ENCODE results near the gene IFITM2.

Gene IFITM2

GRCh38 chr11:294780-295179 is 12.8 kb upstream of the IFITM2 start:
- Mint-ChIP-seq H3K4me3 (no peak overlapping the region), H3K27ac (no peak overlapping the region), H3K4me1 (ENCODE audit: low read depth) (peaks cover 9% of the 10 kb centered on the region), H3K27me3 (no peaks in the 10 kb centered on the region), H3K9me3 (no peaks in the 10 kb centered on the region), H3K36me3 (ENCODE audit: low read depth) (peaks cover 13% of the 10 kb centered on the region)
- DNase-seq, result no peak

DNA sequence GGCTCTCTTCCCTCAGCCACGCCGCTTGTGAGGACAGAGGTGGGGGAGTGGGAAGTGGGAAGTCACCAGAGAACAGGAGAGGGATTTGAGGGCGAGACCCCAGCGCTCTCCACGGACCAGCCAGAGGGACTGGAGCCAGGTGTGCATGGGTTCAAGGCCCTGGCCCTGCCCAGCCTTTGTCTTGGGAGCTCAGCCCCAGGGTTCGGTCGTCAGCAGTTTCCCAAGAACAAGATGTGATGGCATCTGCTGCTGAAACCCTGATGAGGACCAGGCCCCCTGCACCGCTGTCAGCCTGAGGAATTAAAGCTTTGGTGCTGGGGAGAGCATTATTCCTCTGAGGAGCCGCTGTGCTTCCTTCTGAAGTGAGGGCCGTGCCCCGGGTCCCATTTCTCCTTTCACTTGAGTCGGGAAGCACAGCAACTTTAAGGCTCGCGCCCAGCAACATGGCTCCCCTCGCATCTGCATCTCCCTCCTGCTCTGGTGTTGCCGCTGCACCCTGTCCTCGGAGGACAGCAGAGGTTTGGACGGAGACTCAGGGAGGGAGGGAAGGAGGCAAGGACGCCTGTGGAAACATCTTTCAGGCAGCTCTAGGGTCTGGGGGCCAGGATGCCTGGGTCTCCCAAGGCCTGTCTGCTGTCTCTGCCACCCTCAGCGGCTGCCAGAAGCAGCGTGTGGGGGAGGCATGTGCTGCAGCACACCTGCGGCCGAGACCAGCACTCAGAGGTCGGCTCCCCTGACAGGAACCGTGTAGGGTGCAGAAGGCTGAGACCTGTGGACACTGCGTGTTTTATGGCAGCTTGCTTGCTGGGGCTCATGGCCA is 12.1 kb upstream of the IFITM2 start:
- Mint-ChIP-seq H3K27ac (no peak overlapping the region), H3K9me3 (no peaks in the 10 kb centered on the region), H3K4me1 (ENCODE audit: low read depth) (peaks cover 6% of the 10 kb centered on the region)

DNA sequence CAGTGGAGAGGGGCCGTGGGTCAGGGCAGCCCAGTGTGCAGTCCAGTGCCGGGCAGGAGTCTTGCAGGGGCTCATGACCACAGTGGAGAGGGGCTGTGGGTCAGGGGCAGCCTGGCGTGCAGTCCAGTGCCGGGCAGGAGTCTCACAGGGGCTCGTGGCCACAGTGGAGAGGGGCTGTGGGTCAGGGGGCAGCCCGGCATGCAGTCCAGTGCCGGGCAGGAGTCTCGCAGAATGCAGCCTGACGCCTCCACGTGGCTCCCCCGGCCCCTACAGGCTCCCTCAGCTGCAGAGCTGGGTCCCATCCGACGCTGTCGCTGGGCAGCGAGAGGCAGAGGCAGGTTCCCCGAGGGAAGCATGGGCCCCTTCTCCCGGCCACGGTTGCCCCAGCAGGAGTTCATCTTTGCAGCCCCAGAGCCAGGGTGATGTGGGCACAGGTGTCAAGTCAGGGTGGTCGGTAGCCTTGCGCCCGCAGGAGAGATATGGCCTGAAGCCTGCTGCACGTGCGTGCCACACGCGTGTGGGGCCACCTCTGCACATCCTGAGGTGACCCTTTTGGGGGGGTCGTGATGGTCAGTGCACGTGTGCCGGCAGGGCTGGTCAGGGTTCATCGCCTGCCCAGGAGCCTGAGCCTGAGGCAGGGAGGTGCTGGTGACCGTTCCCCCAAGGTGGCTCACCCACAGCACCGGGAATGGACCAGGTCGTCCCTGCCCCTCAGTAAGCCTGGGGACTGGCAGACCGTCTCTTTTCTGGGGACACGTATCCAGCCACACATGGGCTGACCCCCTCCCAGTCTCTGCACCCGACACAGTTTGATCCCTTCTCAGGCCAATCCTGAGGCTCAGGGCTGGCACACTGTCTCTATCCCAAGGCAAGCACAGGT is 11.2 kb upstream of the IFITM2 start:
- peak; percentile 28 for DNase-seq
- no peak overlapping the region for H3K4me3 Mint-ChIP-seq
- H3K4me1 Mint-ChIP-seq (ENCODE audit: low read depth), result peaks cover 6% of the 10 kb centered on the region
- no peaks in the 10 kb centered on the region for H3K9me3 Mint-ChIP-seq
- peaks cover 10% of the 10 kb centered on the region for H3K36me3 Mint-ChIP-seq (ENCODE audit: low read depth)
- H3K27me3 Mint-ChIP-seq, result no peaks in the 10 kb centered on the region
- H3K27ac Mint-ChIP-seq, result no peak overlapping the region

More for the DNA sequence above, 12.1 kb upstream of the IFITM2 start:
- Mint-ChIP-seq H3K36me3 (ENCODE audit: low read depth) (peaks cover 13% of the 10 kb centered on the region), H3K27me3 (no peaks in the 10 kb centered on the region), H3K4me3 (no peak overlapping the region)
- peak; percentile 26 for DNase-seq

DNA sequence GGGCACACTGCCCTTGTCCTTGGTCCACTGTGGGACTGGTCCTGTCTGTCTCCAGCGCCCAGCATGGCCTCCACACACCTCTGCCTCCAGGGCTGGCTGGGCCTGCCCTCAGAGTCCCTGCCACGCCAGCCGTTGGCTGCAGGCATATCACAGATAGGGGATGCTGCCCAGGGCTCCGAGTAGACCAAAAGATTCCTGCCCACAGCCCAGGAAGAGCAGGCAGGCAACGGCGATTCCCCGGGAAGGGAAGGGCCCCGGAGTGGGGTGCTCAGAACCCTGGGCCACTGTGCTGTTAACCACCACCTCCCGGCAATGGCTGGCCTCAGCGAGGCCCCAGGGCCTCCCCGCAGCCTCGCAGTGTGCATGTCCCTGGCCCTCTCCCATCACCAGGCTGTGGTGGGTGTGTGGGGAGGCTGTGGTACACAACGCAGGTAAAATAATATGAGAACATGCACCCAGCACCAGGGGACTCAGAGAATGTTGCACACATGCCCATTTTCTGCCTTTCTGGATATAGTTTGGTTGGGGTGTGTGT is 10.5 kb upstream of the IFITM2 start:
- H3K27me3 Mint-ChIP-seq, result no peaks in the 10 kb centered on the region
- peak; percentile 32 for DNase-seq
- H3K27ac Mint-ChIP-seq, result no peak overlapping the region
- H3K4me3 Mint-ChIP-seq, result no peak overlapping the region
- H3K4me1 Mint-ChIP-seq (ENCODE audit: low read depth), result peaks cover 6% of the 10 kb centered on the region
- no peaks in the 10 kb centered on the region for H3K9me3 Mint-ChIP-seq
- H3K36me3 Mint-ChIP-seq (ENCODE audit: low read depth), result peaks cover 8% of the 10 kb centered on the region

DNA sequence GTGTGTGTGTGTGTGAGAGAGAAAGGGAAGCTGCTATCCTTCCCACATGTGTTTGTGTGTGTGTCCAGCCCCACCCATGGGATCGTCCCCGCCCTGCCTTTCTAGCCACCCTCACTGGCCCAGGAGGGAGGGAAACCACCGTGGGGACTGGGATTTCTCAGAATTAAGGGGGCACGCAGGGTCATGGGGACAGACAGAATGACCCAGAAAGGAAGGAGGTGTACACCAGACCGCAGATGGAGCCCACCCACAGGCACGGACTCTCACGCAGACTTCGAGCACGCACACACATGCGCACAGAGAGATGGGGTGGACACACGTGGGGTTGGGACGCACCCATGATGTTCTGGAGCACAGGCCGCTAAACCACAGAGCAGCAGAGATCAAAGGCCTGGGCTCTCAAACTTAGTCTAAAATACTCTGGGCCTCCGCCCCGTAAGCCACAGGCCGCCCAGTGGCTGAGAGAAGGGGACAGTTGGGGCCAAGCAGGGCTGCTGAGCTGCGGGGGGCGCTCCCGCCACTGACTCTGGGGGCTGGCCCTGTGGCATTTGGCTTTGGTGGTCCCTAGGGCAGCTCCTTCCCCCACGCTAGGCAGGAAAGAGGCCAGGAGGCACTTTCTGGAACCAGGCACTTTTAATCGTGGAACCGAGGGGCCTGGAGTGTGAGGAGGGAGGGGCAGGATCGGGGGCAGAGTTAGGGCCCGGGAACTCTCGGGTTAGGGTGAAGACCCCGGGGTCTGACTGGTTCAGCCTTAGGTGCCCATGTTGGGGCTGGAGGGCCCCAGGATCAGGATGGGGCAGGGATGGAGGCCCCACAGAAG is 9.8 kb upstream of the IFITM2 start:
- Mint-ChIP-seq H3K4me3 (no peak overlapping the region), H3K4me1 (ENCODE audit: low read depth) (peaks cover 9% of the 10 kb centered on the region), H3K27me3 (no peaks in the 10 kb centered on the region), H3K27ac (no peak overlapping the region), H3K9me3 (no peaks in the 10 kb centered on the region), H3K36me3 (ENCODE audit: low read depth) (peaks cover 8% of the 10 kb centered on the region)
- DNase-seq, result peak; percentile 42

DNA sequence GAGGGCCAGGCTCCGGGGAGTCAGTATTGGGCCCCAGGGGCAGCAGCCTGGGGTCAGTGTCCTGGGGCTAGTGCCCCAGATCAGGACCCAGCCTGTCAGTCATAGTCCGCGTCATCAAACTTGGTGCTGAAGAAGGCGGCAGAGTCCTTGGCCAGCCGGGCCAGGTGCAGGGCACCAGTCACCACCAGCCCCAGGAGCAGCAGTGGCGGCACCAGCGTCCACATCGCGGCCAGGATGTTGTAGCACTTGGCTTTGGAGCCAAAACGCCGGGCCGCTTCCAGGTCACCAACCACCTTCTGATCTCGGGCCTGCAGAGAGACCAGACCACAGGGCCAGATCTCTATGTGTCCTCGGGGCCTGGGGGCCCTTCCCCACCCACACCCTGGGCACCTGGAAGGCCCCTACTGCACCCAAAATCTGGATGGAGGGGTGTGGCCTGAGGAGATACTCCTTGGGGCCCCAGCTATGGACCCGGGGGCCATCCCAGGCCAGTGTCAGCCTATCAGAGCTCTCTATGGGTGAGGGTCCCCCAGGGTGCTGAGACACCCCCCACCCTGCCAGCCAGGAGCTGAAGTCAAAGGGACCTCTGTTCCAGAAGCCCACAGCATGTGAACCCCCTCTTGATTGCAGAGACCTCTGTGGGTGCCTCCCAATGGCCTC is 9.1 kb upstream of the IFITM2 start:
- Mint-ChIP-seq H3K4me3 (no peak overlapping the region), H3K9me3 (no peaks in the 10 kb centered on the region), H3K27me3 (no peaks in the 10 kb centered on the region), H3K36me3 (ENCODE audit: low read depth) (peaks cover 4% of the 10 kb centered on the region), H3K4me1 (ENCODE audit: low read depth) (peaks cover 15% of the 10 kb centered on the region), H3K27ac (no peak overlapping the region)
- peak; percentile 32 for DNase-seq

DNA sequence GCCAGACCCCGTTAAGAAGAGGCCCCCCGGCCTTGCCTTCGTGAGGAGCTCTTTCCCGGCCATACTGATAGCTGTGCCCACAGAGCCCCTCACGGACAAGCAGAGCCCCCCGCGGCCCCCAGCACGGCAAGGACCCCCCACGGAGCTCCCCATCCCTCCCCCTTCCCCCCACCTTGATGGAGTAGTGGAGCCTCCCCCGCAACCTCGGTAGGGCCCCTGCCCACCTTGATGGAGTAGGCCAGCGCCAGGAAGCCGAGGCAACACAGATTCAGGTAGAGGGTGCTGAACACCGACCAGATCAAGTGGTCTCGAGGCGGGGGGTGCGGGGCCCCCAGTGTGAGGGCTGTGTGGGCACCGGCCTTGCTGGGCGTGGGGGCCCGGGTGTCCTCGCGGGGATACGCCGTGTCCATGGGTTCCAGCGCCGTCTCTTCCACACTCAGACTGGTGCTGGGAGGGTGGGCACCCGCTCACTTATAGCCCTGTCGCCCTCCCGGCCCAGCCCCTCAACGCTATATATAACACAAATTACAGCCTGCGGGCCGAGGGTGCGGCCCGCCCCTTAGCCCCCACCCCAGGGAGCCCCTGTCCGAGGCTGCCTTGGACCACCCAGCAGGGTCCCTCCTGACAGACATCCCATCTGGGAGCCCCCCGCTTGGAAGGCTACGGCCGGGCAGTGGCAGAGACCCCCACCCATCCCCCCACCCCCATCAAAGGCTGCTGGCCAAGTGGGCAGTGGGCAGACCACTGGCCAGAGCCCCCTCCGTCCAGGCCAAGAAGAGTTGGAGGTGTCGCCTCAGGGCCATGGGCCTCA is 8.3 kb upstream of the IFITM2 start, which contains the start of gene IFITM5:
IFITM5 (minus strand) TSS at position 446 of the 811 bp plus-strand sequence; CDS start at position 410, 36 bp downstream.
- no peak for DNase-seq
- peaks cover 20% of the 10 kb centered on the region for H3K4me1 Mint-ChIP-seq (ENCODE audit: low read depth)
- H3K9me3 Mint-ChIP-seq, result no peaks in the 10 kb centered on the region
- no peaks in the 10 kb centered on the region for H3K27me3 Mint-ChIP-seq
- H3K36me3 Mint-ChIP-seq (ENCODE audit: low read depth), result peaks cover 3% of the 10 kb centered on the region
- no peak within 1 kb of the TSS for H3K4me3 Mint-ChIP-seq
- H3K27ac Mint-ChIP-seq, result no peak within 1 kb of the TSS

GRCh38 chr11:299951-300735 is 7.5 kb upstream of the IFITM2 start:
- Mint-ChIP-seq H3K9me3 (no peaks in the 10 kb centered on the region), H3K27me3 (no peaks in the 10 kb centered on the region), H3K36me3 (ENCODE audit: low read depth) (no peaks in the 10 kb centered on the region)

DNA sequence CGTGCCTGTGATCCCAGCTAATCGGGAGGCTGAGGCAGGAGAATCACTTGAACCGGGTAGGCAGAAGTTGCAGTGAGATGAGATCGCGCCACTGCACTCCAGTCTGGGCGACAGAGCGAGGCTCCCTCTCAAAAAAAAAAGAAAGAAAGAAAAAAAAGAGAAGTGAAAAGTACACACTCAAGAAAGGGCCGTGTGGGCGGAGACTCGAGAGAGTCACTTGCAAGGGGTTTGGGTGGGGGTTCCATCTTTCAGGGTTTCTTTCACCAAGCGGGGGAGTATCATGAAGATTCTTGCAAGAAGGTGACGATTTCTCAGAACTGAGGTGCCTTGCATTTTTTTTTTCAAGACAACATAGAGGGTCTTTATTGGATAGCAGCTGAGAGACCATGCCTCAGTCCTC is 4.3 kb upstream of the IFITM2 start:
- no peak for DNase-seq
- H3K27ac Mint-ChIP-seq, result no peak overlapping the region
- peaks cover 44% of the 10 kb centered on the region for H3K4me1 Mint-ChIP-seq (ENCODE audit: low read depth)
- no peaks in the 10 kb centered on the region for H3K9me3 Mint-ChIP-seq
- no peaks in the 10 kb centered on the region for H3K27me3 Mint-ChIP-seq
- H3K36me3 Mint-ChIP-seq (ENCODE audit: low read depth), result peaks cover 5% of the 10 kb centered on the region
- H3K4me3 Mint-ChIP-seq, result no peak overlapping the region

More at GRCh38 chr11:299951-300735, 7.5 kb upstream of the IFITM2 start:
- H3K4me3 Mint-ChIP-seq, result no peak overlapping the region
- peaks cover 25% of the 10 kb centered on the region for H3K4me1 Mint-ChIP-seq (ENCODE audit: low read depth)
- no peak overlapping the region for H3K27ac Mint-ChIP-seq
- no peak for DNase-seq

DNA sequence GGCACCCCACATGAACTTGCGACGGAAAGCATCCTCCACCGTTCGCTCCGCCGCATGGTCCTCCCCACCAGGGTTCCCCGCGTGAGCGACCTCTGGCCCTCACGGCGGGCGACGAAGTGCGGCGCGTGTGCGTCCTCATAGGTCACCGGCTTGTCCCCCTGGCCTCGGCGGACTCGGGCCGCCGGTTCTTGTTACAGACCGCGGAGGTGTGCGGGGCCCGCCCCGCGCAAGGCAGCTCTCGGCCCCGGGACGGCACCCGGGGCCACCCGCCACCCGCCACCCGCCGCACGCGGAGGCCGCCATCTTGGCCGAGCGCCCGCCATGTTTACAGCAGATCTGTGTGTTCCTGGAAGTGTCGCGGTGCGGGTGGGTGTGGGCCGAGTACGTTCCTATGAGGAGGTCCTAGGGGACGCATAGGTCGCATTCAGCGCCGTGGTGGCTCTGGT is 3.5 kb upstream of the IFITM2 start:
- Mint-ChIP-seq H3K27ac (no peak overlapping the region), H3K36me3 (ENCODE audit: low read depth) (peaks cover 12% of the 10 kb centered on the region), H3K9me3 (no peaks in the 10 kb centered on the region), H3K4me3 (no peak overlapping the region), H3K27me3 (no peaks in the 10 kb centered on the region), H3K4me1 (ENCODE audit: low read depth) (peaks cover 45% of the 10 kb centered on the region)
- DNase-seq, result no peak

DNA sequence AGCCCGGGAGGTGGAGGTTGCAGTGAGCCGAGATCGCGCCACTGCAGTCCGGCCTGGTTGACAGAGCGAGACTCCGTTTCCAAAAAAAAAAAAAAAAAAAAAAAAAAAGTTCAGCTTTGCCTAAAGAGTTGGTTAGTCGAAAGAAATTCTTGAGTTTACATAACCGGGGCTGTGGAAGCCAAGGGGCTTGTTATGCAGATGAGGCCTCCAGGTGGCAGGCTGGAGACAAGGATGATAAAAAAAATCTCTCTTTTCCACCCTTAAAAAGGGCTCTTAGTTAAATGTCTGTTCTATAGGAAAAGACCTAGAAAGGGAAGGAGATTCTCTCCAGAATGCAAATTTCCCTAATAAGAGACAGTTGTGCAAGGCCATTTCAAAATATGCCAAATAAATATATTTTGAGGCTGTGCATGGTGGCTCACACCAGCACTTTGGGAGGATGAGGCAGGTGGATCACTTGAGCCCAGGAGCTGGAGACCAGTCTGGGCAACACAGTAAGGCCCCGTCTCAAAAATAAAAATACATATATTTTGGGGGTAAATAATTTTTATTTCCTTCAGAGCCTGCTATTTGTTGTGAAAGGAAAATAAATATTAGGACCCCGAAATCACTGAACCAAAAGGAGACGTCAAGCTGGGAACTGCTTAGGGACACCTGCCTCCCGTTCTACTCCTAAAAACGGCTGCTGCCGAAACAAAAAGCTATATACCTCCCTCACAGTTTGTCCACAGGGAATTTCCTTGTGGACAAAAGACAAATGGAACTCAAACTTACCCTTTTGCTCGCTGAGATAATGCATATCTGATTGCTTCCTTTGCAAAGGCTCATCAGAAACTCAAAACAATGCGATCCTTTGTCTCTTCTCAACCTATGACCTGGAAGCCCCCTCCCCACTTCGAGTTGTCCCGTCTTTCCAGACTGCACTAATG is 2.4 kb upstream of the IFITM2 start:
- DNase-seq, result peak; percentile 60
- H3K4me3 Mint-ChIP-seq, result no peak overlapping the region
- no peak overlapping the region for H3K27ac Mint-ChIP-seq

GRCh38 chr11:305844-306211 is 1.8 kb upstream of the IFITM2 start:
- no peak overlapping the region for H3K4me3 Mint-ChIP-seq
- no peaks in the 10 kb centered on the region for H3K27me3 Mint-ChIP-seq
- H3K36me3 Mint-ChIP-seq (ENCODE audit: low read depth), result peaks cover 22% of the 10 kb centered on the region
- H3K9me3 Mint-ChIP-seq, result no peaks in the 10 kb centered on the region
- no peak for DNase-seq
- H3K27ac Mint-ChIP-seq, result peak overlapping the region; percentile 37
- H3K4me1 Mint-ChIP-seq (ENCODE audit: low read depth), result peaks cover 52% of the 10 kb centered on the region

More for the DNA sequence above, 2.4 kb upstream of the IFITM2 start:
- Mint-ChIP-seq H3K36me3 (ENCODE audit: low read depth) (peaks cover 22% of the 10 kb centered on the region), H3K9me3 (no peaks in the 10 kb centered on the region), H3K27me3 (no peaks in the 10 kb centered on the region), H3K4me1 (ENCODE audit: low read depth) (peaks cover 52% of the 10 kb centered on the region)

Measured in activated T-cell treated with anti-CD3 and anti-CD28 coated beads, Interleukin-2, amount 50 U/mL, for 24 hours (primary cell).